ENCODE data around the gene CCDC85C.

The CCDC85C gene

GRCh38 chr14:99460793-99461192 is 143.2 kb downstream of the CCDC85C start:
- TF ChIP-seq, protein P1, sequence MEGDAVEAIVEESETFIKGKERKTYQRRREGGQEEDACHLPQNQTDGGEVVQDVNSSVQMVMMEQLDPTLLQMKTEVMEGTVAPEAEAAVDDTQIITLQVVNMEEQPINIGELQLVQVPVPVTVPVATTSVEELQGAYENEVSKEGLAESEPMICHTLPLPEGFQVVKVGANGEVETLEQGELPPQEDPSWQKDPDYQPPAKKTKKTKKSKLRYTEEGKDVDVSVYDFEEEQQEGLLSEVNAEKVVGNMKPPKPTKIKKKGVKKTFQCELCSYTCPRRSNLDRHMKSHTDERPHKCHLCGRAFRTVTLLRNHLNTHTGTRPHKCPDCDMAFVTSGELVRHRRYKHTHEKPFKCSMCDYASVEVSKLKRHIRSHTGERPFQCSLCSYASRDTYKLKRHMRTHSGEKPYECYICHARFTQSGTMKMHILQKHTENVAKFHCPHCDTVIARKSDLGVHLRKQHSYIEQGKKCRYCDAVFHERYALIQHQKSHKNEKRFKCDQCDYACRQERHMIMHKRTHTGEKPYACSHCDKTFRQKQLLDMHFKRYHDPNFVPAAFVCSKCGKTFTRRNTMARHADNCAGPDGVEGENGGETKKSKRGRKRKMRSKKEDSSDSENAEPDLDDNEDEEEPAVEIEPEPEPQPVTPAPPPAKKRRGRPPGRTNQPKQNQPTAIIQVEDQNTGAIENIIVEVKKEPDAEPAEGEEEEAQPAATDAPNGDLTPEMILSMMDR (IDR thresholded peaks at IDR 0.05; ENCODE audit: low read depth, low read length) = no peak
- no peak for DNase-seq (ENCODE audit: low read depth in 2 of 2)

DNA sequence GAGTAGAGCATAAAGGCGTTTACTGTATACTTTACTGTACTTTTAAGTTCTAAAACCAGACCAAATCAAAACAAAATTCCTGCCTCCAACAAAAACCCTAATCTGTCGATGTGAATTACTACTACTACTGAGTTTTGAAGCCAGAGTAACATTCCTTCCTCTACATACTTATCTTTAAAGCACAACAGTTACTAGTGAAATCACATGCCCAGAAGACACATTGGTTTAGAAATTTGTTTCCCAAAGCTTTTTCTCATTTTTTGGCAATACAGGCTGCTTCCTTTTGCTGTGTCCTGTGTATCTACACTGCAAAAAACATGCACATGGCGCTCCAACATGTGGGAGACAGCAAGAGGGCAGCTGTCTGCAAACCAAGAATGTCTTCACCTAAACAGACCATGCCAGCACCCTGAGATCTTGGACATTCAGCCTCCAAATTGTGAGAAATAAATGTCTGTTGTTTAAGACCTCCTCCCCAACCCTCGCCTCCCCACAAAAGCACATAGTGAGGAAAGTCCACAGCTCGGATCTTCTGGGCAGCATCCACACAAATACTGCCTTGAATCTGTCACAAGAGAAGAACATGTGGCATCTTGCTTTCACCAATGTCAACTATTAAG is 144.4 kb downstream of the CCDC85C start:
- DNase-seq (ENCODE audit: low read depth in 2 of 2) = peak in 1 of 2 donors; percentile 38
- TF ChIP-seq, protein P1 (IDR thresholded peaks at IDR 0.05; ENCODE audit: low read depth, low read length) = no peak
- no peak overlapping the region for H3K4me3 ChIP-seq (replicated peaks in 1 of 2; ENCODE audit: low read depth in 2 of 2, low read length in 2 of 2)

More at GRCh38 chr14:99460793-99461192, 143.2 kb downstream of the CCDC85C start:
- H3K4me3 ChIP-seq (replicated peaks in 1 of 2; ENCODE audit: low read depth in 2 of 2, low read length in 2 of 2) = no peak overlapping the region

GRCh38 chr14:99454246-99454645 is 149.8 kb downstream of the CCDC85C start:
- peak in 1 of 2 donors; percentile 31 for DNase-seq (ENCODE audit: low read depth in 2 of 2)
- no peak overlapping the region for H3K4me3 ChIP-seq (replicated peaks in 1 of 2; ENCODE audit: low read depth in 2 of 2, low read length in 2 of 2)
- TF ChIP-seq, protein P1 (IDR thresholded peaks at IDR 0.05; ENCODE audit: low read depth, low read length) = no peak

DNA sequence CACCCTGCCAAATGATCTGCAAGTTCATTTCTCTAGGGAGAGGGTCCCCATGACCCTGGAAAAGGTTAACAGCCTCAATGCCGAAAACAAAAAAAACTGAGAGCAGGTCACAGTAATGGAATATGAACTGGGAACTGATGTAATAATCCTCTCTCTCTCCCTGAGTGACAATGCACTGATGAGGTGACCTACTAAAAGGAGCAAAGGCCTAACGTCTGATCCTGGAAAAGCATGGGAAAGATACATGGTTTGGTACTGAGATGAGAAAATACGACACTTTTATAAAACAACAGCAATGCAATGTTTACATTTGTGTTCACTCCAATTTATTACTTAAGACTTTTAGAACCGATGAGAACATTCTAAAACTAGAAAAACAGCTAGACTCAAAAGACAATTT is 151.0 kb downstream of the CCDC85C start:
- H3K4me3 ChIP-seq (replicated peaks in 1 of 2; ENCODE audit: low read depth in 2 of 2, low read length in 2 of 2) = no peak overlapping the region
- TF ChIP-seq, protein P1 (IDR thresholded peaks at IDR 0.05; ENCODE audit: low read depth, low read length) = no peak
- DNase-seq (ENCODE audit: low read depth in 2 of 2) = no peak

DNA sequence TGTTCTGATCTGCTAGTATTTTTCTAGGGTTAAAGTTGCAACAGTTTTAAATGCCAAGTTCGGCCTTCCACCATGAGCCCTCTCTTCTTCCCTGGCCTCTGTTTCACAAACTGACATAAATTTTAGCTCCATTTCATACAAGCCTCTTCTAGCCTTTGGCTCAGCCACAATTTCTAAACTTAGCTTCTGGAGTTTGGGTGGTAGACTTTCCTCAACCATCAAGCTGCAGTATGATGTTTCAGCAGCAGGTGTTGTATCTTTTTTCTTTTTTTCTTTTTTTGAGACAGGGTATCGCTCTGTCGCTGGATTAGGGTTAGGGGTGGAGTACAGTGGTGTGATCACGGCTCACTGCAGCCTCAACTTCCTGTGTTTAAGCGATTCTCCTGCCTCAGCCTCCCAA is 152.8 kb downstream of the CCDC85C start:
- DNase-seq (ENCODE audit: low read depth in 2 of 2) = no peak
- H3K4me3 ChIP-seq (replicated peaks in 1 of 2; ENCODE audit: low read depth in 2 of 2, low read length in 2 of 2) = no peak overlapping the region
- TF ChIP-seq, protein P1 (IDR thresholded peaks at IDR 0.05; ENCODE audit: low read depth, low read length) = no peak

- H3K4me3 ChIP-seq (replicated peaks in 1 of 2; ENCODE audit: low read depth in 2 of 2, low read length in 2 of 2) = no peak overlapping the region
These were observed 153.7 kb downstream of the CCDC85C start for GRCh38 chr14:99450266-99450665.

More at GRCh38 chr14:99450266-99450665, 153.7 kb downstream of the CCDC85C start:
- TF ChIP-seq, protein P1 (IDR thresholded peaks at IDR 0.05; ENCODE audit: low read depth, low read length) = no peak
- no peak for DNase-seq (ENCODE audit: low read depth in 2 of 2)

All from cardiac fibroblast (primary cell).